Kidney capillary endothelial cell (primary cell): Measurements from ENCODE around the gene DEGS1.

ENCODE experiments used
- DNase-seq: peaks from one replicate; pipeline ENCODE4 v3.0.0-alpha.2; 2018; ENCODE audit warnings: low spot score

Gene DEGS1

DNA sequence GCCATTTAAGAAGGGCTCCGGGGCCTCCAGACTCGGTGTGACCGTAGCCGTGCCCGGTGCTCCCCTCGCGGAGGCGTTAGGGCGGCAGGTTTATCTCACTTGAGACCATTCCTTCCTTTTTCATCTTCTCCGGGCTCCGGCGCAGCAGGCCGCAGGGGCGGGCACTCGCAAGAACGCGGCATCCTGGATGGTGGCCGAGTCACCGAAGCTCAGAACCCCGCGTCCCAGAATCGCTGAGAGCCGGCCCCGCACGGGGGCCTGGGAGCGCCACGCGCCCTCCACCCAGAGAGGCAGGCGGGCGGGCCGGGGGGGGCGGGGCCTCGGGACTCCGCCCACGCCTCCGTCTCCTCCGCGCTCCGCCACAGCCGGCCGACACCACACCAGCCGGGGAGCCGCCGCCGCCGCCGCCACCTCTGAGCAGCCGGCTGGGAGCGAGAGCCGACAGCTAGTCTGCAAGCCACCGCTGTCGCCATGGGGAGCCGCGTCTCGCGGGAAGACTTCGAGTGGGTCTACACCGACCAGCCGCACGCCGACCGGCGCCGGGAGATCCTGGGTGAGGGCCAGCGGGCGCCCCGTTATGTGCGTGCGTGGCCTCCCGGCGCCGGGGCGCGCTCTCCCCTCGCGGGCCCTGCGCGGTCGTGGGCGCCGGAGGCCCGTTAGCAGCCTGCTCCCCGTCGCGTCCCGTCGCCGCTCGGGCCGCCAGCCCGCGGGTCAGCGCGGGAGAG is at the start of gene DEGS1:
Gene DEGS1 (plus strand): TSS at position 375 of the 725 bp plus-strand sequence. CDS start 97 bp downstream, at position 472.
- peak; percentile 60 for DNase-seq

DNA sequence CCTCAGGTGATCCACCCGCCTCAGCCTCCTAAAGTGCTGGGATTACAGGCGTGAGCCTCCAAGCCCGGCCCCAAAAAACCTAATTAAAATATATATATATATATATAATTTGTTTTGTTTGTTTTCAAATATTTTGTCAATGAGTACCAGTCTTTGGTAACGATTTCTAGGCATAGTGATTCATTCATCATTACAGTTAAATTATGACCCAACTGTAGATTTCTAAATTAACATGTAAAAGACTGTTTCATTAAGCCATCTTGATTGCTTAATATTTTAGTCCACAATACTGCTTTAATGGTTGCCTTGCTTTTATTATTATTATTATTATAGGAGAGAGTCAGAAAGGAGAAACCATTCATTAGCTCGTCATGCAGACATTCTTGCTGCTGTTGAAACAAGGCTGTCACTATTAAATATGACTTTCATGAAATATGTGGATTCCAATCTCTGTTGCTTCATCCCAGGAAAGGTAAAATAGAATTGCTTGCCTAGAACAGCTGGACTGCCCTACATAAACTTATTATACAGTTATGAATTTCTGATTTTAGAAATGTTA is 49.2 kb upstream of the DEGS1 start:
- DNase-seq: no peak

DNA sequence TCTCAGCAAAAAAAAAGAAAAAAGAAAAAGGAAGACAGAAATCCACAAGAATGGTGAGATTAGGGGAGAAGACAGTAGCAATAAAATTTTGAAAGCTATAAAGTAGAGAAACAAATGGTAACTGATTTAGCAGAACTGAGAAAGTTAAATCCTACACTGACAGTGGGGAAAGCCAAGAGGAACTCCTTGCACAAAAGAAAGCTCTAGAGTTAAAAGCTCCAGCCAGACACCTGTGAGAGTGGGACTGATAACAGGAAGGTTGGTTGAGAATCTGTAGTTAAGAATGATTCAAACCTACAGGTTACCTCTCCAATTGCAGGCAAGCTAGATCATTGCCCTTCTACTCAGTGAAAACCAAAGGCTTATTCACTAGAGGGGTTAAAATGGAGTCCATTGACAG is 45.5 kb upstream of the DEGS1 start:
- DNase-seq: no peak

DNA sequence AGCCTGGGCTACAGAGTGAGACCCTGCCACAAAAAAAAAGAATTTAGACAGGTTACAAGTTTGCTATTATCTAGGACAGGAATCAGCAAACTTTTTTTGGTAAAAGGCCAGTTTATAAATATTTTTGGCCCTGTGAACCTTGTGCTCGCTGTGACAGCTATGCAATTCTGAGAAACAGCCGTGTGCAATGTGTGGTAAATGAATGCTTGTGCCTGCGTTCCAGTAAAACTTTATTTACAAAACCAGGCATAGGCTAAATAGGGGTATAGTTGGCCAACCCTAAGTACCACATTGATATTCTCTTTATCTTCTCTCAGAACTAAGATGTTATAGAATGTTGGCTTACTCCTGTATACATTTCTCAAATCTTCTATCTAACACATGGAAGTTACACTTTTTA is 44.8 kb upstream of the DEGS1 start:
- DNase-seq: no peak

DNA sequence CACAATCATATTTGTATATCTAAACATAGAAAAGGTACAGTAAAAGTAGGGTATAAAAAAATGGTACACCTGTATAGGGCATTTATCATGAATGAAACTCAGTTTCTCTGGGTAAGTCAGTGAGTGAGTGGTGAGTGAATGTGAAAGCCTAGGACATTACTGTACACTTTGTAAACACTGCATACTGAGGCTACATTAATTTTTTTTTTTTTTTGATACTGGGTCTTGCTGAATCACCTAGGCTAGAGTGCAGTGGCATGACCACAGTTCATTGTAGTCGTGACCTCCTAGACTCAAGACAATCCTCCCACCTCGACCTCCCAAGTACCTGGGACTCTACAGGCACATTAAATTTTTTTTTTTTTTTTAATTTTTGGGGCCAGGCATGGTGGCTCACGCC is 41.3 kb upstream of the DEGS1 start:
- DNase-seq: no peak

DNA sequence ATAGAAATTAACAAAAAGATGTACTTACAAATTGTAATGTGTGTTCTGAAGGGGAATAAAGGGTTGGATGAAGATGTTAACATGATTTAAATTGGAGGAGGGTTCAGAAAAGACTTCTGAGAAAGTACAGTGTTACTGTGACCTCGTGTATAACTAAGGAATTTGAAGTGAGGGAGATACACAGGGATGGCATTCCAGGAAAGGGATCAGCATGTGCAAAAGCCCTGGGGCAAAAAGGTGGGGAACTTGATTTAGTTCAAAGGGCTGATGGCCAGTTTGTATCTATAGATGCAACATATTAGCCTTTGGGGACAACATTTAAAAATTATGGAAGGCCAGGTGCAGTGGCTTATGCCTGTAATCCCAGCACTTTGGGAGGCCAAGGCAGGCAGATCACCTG is 33.3 kb upstream of the DEGS1 start:
- DNase-seq: no peak

DNA sequence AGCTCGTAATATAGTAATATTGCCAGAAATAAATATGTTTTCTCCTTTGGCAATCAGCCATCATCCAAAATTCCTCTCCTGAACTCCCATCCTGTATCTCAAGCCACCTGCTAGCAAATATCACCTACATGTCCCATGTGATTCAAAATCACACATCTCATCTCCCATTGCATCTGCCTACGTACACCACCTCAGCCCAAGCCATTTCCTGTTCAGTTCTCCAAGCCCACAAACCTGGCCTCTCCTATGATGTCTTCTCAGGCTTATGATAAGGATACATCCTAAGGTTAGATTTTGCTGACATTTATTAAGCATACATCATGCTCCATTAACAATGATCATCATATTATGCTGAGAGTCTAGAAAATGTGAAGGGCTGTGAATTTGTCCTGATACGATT is 31.9 kb upstream of the DEGS1 start:
- DNase-seq: no peak

DNA sequence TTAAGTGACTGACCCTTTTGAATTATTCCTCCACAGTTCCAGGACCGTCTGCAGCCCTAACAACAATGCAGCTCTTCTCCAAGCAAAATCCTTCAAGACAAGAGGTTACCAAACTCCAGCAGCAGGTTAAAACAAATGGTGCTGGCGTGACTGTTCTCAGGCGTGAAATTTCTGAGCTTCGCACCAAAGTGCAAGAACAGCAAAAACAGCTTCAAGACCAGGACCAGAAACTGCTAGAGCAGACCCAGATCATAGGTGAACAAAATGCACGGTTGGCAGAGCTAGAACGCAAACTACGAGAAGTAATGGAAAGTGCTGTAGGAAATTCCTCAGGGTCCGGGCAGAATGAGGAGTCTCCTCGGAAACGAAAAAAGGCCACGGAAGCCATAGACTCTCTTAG is 25.7 kb upstream of the DEGS1 start:
- no peak for DNase-seq

DNA sequence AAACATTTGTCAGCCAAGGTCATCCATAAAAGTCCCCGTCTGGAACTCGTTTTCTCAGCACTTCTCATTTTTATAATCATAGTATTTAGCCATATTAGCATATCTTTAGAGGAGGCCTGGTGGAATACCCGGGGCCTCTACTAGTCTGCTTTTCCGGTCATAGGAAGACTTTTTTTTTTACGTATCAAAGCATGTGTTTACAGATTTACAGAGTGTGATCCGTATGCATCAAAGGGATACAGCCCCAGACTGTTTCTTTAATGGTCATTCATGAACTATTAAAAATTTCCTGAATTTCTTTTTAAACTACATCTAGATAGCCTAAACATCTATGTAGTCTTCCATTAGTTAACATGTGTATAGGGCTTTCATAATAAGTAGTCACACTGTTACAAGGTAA is 23.5 kb upstream of the DEGS1 start:
- DNase-seq: no peak

DNA sequence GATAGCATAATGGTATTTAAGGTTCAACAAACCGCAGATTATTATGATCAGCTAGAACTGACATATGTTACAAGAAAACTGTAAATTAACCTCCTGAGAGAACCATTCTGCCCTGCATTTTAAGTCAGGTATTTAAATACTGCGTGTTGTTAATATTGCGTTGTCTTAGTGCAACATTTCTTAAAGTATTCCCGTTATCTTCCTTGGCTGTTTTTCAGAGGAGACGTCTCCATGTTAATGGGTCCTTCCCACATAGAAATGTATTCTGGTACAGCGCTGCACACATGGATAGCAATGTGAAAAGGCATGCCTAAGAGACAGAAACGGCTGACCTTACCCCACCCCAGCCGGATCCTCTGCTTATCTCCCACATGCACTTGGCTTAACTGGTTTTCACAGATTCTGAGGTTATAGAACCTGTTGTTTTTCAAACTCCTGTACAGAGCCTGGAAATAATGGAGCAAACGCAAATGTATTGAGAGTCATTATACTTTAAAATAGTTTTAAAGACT is 22.8 kb upstream of the DEGS1 start:
- no peak for DNase-seq

DNA sequence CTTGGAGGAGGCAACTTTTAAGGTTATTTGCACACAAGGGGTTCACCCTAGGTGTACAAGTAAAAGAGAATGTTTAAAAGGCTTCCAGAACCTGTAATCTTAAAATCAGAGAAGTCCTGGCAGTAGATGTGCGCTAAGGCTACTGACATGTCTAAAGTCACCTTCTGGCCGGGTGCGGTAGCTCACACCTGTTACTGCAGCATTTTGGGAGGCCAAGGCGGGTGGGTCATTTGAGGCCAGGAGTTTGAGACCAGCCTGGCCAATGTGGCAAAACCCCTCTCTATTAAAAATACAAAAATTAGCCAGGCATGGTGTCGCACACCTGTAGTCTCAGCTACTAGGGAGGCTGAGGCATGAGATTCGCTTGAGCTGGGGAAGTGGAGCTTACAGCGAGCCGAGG is 20.3 kb upstream of the DEGS1 start:
- no peak for DNase-seq

DNA sequence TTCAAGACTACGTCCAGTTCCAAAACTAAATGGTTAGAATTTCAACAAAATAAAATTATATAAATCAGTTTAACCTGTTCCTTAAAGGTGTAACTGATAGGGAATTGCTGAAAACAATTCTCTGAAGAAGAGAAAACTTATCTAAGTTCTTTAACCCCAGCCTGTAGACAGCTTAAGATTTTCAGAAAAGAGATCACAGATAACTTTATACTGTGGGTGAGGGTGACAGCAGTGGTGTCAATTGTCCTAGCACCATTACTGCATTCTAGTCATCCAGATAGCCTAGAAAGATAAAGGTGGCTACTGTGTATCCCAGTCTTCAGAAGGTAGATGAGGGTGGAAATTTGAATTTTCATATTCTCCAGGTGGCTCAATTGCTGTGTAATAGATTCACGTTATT is 19.7 kb upstream of the DEGS1 start:
- no peak for DNase-seq

DNA sequence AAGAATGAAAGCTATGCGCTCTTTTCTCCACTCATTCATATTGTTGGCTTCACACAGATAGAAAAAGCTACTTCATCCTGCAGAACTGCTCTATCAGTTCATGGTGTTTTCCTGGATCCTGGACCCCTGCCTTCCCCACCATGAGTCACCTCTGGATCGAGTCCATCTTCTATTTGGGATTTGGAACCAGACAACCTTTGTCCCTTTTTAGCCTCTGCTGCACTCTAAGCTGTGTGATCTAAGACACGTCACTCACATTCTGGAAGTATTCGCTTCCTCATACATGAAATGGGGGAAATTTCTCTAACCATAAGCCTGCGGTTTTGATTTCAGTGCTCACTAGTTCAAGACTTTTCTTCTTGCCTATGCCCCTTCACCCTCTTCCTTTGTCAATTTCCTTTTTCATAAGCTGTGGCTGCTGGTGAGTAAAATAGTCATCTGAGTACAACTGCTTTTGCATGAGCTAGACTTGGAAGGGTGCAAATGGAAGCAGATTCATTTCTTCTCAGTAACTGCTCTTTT is 14.1 kb upstream of the DEGS1 start:
- peak; percentile 16 for DNase-seq

DNA sequence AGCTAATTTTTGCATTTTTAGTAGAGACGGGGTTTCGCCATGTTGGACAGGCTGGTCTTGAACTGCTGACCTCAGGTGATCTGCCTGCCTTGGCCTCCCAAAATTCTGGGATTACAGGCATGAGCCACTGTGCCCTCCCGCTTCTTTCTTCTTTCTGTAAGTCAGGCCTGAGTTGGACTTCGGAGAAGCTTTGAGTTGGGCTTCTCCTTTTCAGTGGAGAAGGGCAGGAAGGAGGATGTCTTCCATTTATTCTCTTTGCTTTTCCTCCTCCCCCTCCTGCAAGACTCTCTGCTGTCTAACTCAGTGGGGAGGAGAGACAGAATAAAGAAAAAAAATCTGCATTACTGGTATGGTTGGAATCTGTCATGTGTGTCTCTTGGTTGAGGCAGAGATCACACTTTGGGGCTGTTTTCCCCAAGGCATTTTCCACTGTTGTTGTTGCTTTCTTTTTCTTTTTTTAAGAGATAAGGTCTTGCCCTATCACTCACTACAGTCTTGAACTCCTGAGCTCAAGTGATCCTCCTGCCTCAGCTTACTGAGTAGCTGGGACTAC is 13.2 kb upstream of the DEGS1 start:
- DNase-seq: no peak

DNA sequence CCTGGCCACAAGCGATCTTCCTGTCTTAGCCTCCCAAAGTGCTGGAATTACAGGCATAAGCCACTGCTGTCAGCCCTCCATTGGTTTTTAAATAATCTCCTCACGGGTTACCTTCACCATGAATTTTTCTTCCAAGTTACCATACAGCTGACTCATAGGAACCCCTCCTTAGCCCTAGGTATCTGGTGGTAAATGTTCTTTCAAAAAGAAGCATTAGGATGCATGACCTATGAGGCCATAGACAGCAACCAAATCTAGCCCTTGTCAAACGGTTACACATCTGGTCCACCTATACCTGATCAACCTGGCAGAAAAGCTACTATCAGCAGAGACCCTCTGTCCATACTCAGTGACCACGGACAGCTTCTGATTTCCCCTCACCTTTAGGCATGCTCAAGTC is 12.7 kb upstream of the DEGS1 start:
- DNase-seq: no peak

DNA sequence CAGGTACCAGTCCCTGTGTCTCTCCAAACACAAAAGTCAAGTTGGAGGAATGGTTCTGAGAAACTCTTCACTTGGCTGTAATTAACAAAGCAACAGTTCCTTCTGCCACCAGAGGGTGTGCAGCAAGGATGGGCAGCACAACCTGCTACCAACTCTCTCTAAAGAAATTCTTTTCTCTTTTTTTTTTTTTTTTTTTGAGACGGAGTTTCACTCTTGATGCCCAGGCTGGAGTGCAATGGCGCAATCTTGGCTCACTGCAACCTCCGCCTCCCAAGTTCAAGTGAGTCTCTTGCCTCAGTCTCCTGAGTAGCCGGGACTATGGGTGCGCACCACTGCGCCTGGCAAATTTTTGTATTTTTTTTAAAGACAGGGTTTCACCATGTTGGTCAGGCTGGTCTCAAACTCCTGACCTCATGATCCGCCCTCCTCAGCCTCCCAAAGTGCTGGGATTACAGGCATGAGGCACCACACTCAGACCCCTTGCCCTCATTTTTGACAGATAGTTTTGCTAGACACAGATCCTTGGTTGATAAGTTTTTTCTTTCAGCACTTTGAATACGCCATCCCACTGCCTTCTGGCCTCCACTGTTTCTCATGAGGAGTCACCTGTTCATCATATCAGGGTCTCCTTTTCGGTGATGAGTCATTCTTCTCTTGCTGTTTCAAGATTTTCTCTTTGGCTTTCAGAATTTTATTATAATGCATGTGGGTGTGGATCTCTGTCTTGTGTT is 12.1 kb upstream of the DEGS1 start:
- no peak for DNase-seq

DNA sequence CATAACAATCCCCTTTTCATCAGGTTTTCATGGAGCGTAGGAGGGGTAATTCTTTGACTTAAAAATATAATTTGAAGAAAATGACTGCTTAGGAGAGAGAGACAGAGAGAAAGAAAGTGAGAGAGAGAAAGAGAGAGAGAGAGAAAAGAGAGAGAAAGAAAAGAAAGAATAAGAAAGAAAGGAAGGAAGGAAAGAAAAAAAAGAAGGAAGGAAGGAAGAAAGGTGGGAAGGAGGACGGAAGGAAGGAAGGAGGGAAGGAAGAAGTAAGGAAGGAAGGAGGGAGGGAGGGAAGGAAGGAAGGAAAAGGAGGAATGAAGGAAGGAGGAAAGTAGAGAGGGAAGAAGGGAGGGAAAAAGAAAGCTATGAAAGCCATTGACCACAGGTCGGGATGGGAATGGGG is 10.8 kb upstream of the DEGS1 start:
- no peak for DNase-seq

DNA sequence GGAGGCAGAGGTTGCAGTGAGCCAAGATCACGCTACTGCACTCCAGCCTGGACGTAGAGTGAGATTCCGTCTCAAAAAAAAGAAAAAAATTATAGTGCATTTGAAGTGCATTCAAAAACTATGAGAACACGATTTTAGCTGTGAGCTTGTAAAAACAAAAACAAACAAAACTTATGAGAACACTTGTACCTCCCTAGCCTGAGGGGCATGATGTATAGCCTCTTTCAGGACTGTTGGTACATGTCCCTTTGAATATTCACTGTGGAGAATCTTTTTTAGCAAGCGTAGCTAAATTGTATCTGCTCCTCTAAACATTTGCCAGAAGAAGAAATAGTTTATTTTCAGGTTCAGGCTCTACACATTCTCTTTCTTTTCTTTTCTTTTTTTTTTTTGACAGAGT is 9.5 kb upstream of the DEGS1 start:
- no peak for DNase-seq

DNA sequence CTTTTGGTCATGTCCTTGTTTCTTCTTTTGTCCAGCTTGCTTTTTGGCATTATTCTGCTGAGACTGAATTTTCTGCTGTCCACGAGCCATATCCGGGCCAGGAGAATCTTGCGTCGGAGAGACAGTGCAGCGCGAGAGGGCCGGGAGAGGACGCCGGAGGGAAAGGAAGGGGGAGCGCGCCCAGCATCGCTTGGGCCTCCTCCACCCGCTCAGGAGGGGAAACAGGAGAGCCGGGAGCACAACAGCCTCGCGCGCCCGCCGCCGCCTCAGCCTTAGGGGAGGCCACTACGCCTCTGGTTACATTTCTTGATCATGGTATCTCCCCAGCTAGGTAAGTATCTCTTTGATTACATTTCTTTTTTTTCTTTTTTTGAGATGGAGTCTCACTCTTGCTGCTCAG is 7.4 kb upstream of the DEGS1 start:
- DNase-seq: no peak

DNA sequence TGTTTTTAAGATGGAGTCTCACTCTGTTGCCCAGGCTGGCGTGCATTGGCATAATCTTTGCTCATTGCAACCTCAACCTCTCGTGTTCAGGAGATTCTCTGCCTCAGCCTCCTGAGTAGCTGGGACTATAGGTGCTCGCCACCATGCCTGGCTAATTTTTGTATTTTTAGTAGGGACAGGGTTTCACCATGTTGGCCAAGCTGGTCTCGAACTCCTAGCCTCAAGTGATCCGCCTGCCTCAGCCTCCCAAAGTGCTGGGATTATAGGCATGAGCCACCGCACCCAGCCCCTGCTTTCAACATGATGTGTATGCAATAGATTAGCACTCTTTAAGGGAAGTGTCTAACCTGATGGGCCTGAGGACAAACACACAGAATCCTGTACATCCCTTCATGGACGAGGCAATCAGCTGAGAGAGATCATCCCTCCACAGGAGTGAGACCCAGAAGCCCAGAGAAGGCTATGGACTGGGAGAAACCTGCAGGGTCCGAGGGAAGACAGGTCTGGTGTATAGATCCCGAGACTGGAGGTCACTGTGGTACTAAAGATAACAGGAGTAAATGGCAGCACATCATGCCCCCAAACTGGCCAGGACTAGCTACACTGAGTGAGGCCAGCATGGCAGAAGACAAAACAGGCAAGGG is 5.6 kb upstream of the DEGS1 start:
- DNase-seq: no peak

DNA sequence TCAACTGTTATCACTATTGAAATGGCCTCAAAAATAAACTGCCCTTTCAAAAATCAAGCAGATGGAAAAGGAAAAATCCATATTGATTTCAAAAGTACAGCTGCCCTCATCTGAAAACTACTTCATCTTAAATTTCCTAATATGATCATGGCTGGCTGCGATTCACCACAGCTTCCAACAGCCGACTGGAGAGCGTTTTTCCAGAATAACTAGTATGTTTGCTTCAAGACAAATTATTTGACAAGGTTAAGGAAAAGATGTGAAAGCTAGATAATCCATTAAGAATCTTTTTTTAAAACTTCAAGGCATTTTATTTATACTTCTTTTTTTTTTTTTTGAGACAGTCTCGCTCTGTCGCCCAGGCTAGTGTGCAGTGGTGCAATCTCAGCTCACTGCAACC is 4.1 kb upstream of the DEGS1 start:
- no peak for DNase-seq

DNA sequence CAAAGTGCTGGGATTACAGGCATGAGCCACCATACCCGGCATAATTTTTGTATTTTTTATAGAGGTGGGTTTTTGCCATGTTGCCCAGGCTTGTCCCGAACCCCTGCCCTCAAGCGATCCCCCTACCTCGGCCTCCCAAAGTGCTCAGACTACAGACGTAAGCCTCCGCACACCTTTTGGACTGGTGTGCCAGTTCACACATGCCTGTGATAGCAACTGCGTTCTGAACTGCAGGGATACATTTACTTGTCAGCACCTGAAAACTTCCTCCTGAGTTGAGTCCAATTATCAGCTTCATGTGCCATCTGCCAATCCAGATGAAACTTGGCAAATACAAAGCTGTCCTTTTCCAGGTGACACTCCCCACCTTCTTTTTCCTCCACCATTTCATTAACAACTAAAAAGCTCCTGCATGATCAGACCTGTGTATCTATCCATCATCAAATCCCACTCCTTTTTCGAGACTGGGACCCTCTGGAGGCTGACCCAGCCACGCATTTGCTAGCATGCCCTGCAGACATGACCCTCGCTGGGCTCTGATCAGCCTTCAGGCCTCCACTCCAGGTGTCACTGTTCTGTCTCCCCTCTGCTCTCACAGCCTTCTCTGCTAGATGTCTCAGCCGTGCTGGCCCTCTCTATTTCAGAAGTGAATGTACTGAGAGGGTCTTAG is 2.1 kb upstream of the DEGS1 start:
- DNase-seq: no peak
